HG03520 (cell line): ENCODE data around the gene CAND2.
A peak's percentile ranks its signal among the peaks of the same experiment; 100 is the strongest.

Experiments used
- ATAC-seq: cut with Tn5 transposase; IDR thresholded peaks from one replicate; pipeline ENCODE4 v1.9.1; 2021; ENCODE audit warnings: mild to moderate bottlenecking, moderate library complexity; ENCODE audit not compliant: unreplicated experiment

CAND2 gene

DNA sequence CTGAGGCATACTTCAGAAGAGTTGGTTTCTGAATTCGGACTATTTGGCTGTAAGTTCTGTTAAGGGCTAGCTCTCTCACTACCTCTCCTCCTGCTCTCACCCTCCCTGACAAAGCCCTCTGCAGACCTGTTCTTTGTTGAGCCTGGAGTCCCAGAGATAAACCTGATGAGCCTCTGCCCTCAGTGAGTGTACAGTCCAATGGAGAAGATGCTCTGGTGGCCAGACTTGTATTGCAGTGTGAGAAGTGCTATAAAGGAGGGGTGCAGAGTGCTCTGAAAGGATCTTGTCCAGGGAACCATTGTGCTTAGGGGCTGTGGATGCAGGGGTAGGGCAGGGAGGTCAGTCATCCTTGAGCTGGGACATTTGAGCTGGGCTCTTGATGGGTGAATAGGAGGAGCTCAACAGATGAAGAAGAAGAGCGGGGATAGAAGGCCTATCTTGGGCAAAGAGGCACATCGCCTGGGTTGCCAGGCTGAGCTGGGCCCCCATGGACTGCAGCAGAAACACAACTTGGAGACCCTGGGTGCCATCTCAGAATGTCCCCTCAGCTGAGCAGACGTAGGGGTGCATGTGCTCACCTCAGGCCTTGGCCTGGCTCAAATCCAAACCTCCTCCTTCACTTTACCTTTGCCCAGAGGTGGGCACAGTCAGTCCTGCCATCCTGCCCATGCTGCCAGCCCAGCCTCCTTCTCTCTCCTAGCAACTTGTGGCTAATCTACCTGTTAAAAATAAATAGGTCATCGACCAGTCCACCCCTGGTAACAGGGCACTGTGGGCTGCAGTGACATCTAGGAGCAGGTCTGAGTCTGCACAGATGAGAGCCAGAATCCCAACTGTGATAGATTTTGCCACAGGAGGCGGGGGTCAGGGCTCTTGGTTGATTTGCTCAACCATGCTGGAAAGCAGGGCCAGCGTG, 3.3 kb downstream of the CAND2 start:
- no peak for ATAC-seq

DNA sequence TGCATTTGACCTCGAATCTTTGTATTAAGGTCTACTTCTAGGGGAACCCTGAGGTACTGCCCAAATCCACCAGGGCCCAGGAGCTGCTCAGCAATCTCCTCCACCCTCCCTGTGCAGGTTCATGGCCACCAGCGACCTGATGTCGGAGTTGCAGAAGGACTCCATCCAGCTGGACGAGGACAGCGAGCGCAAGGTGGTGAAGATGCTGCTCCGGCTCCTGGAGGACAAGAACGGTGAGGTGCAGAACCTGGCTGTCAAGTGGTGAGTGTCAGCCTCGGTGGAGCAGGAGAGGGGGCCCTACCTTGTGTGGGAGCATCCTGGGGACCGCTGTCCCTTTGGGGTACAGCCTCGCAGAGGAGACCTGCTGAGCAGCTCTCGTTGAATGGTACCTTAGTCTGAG, 6.9 kb downstream of the CAND2 start:
- no peak for ATAC-seq

DNA sequence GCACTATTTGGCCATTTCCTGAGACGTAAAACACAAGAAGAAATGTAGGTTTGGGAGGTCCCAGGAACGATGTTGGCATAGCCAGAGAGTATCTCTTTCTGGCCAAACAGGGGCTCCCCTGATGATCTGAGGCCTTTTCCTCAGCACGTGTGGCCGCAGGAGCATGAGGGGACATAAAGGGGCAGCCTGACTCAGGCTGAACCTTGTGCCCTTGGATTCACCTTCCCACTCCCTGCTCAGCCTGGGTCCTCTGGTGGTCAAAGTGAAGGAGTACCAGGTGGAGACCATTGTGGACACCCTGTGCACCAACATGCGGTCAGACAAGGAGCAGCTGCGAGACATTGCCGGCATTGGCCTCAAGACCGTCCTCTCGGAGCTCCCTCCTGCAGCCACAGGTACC, 10.6 kb downstream of the CAND2 start:
- ATAC-seq = no peak

DNA sequence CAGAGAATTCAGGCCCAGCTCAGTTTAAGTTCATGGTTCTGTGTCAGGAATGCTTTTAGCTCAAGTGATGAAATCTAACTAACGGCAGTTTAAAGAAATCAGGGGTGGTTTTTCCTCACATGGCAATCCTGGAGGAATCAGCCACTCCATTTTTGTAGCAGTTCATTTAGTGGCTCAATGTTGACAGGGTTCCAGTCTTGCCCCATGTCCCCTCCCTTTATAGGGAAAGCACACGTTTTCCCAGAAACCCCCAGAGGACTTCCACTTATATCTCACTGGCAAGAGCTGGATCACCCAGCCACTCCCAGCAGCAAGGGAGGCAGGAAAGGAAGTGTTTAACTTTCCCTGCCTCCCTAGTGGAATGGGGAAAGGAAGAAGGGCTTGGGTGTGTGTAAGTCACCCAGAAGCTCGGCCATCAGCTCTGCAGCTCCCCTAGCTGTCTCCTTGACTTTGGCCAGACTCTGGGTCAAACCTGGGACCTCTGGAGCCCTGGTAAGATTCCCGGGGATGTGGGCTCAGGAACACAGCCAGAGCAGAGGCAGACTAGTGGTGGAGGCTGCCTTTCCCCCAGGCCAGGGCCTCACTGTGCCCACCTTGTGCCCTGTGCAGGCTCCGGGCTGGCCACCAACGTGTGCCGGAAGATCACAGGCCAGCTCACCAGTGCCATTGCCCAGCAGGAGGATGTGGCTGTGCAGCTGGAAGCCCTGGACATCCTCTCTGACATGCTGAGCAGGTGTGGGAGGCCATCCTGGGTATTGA, 11.3 kb downstream of the CAND2 start:
- no peak for ATAC-seq

DNA sequence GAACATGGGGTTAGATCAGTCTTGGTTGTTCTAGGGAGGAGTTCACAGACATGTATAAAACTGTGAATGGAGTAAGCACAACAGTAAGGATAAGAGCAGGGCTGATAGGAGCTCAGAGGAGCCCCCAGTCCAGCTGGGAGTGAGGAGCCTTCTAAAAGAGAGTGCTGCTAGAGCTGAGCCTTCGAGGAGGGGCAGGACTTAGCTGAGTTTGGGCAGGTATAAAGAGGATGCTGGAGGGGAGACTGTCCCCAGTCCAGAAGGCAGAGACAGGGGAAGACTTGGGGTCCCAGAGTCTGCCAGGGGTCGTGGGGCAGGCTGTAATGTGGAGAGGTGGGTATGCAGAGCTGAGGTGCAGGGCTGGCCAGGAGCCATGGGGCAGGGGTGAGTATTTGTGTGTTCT, 12.1 kb downstream of the CAND2 start:
- ATAC-seq = no peak

DNA sequence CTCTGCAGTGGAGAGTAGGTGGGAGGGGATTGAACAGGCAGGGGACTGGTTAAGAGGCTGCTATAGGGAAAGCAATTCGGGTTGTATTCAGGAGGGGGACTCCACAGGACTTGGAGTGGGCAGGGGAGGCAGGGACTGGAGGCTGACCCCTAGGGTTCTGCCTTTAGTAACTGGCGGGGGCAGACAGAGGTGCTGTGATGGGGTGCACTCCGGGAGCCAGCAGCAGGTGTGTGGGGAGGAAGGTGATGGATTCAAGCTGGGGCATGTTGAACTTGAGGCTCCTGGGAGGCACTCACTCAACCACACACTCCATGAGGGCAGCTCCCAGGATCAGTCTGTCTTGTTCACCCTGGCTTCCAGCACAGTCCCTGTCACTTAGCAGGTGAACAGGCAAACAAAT, 12.5 kb downstream of the CAND2 start:
- ATAC-seq = no peak

DNA sequence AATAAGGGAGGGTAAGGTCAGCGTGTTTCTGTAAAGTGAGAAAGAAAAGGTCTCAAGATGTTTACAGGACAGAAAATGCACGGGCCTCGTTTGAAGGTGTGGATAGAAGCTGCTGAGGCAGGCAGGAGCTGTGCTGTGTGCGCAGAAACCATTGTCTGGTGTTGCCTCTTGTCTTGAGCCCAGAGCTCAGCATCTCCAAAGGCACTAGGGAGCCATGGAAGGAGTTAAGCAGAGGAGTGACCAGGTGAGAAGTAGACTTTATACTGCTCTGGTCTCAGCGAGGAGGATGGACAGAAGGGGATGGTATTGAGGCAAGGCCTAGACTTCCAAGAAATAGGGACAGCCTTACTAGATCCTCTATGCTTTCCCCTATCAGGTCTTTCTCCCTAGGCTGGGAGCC, 13.0 kb downstream of the CAND2 start:
- no peak for ATAC-seq

DNA sequence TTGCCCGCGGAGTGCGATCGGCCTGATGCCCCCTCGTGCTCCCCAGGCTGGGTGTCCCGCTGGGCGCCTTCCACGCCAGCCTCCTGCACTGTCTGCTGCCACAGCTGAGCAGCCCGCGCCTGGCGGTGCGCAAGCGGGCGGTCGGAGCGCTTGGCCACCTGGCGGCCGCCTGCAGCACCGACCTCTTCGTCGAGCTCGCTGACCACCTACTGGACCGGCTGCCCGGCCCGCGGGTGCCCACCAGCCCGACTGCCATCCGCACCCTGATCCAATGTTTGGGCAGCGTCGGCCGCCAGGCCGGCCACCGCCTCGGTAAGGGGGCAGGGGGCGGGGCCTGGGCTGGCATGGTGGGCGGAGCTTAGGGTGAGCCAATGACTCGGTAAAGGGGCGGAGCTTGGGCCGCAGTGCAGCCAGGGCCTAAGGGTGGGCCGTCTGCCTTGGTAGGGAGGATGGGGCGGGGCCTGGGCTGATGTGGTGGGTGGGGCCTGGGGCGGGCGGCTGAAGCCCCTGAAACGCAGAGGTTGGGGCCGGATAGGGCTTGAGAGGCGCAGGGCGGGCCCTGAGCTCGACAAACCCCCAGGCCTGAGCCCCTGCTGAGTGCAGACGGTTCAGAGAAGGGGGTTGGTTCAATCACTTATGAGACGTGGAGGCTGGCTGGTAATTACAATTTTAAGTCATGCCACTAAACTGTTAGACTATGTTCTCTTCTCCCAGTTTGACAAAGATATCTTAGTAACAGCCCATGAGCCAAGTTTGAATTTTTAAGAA, 13.7 kb downstream of the CAND2 start:
- peak; percentile 92 for ATAC-seq

DNA sequence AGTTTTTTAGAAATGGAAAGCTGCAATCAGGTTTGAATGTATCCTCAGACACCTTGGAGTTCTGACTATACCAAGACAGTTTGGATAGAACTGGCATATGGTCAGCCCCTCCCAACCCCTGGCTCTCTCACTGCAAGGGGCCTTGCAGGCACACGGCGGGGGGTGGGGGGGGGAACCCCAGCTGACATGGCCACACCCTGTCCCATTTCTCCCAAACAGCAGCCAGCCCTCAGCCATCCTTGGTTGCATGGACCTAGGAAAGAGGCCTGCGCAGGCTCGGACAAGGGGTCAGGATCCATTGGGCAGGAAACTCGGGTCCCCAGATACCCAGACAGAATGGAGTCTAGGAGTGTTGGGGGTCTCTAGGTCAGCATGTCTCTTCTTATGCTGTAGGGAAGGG, 14.5 kb downstream of the CAND2 start:
- no peak for ATAC-seq

DNA sequence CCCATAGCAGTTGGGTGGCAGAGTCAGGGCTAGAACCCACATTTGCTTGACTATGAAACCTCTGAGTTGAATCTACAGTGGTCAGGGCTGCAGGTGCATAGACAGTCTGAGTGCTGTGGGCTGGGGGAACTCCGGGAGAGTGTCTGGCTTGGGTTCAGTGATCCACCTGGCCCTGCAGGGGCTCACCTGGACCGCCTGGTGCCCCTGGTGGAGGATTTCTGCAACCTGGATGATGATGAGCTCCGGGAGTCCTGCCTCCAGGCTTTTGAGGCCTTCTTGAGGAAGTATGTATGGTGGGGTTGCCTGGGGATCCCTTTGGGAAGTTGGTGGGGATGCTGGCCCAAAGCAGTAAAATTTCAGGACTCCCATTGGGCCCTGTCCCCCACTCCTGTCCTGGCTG, 16.3 kb downstream of the CAND2 start:
- ATAC-seq = no peak

DNA sequence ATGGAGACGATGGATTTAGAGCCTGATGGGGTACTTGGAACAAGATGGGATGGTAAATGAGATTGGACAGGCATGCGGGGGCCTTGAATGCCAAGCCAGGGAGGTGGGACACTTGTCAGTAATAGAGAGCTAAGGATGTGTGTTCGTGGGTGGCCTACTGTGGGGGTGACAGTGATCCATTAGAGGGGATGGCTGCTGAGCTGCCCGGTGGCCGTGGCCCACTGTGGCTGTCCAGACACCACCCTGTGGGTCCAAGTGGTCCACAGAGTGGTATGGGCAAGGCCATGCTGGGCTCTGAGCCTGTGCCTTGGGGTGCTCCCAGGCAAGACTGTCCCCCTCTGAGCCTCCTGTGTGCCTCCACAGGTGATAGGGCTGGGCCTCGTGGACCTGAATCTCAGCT, 17.5 kb downstream of the CAND2 start:
- ATAC-seq = no peak

DNA sequence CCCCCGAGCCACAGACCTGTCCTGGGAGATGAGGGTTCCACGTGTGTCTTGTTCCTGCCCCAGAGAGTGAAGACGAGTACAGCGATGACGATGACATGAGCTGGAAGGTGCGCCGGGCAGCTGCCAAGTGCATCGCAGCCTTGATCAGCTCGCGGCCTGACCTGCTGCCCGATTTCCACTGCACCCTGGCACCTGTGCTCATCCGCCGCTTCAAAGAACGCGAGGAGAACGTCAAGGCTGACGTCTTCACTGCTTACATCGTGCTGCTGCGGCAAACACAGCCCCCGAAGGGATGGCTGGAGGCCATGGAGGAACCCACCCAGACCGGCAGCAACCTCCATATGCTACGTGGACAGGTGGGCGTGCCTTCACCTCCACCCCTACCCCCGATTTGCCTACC, 18.6 kb downstream of the CAND2 start:
- no peak for ATAC-seq

DNA sequence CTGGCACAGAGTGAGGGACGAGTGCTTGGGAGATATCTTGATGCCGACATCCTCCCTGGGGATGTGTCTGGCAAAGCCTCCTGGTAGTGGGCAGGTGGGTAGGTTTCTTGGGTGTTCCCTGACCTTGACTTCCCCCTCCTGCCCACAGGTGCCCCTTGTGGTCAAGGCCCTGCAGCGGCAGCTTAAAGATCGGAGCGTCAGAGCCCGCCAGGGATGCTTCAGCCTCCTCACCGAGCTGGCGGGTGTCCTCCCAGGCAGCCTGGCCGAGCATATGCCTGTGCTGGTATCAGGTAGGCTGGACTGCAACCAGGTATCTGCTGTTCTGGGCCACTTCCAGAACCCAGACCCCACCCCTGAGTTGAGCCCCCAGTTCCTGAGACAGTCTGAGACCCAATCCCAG, 19.2 kb downstream of the CAND2 start:
- no peak for ATAC-seq

DNA sequence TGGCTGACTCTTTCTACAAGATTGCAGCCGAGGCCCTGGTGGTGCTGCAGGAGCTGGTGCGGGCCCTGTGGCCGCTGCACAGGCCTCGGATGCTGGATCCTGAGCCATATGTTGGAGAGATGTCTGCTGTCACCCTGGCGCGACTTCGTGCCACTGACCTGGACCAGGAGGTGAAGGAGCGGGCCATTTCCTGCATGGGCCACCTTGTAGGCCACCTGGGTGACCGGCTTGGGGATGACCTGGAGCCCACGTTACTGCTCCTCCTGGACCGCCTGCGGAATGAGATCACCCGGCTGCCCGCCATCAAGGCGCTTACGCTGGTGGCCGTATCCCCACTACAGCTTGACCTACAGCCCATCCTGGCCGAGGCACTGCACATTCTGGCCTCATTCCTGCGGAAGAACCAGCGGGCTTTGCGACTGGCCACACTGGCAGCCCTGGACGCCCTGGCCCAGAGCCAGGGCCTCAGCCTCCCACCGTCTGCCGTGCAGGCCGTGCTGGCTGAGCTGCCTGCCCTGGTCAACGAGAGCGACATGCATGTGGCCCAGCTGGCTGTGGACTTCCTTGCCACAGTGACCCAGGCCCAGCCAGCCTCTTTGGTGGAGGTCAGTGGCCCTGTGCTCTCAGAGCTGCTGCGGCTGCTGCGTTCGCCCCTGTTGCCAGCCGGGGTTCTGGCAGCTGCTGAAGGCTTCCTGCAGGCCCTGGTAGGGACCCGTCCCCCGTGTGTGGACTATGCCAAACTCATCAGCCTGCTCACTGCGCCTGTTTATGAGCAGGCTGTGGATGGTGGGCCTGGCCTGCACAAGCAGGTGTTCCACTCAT, 20.3 kb downstream of the CAND2 start:
- ATAC-seq = no peak

DNA sequence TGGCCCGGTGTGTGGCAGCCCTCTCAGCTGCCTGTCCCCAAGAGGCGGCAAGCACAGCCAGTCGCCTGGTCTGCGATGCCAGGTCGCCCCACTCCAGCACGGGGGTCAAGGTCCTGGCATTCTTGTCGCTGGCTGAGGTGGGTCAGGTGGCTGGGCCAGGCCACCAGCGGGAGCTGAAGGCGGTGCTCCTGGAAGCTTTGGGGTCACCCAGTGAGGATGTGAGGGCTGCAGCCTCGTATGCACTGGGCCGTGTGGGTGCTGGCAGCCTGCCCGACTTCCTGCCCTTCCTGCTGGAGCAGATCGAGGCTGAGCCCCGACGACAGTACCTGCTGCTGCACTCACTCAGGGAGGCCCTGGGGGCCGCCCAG, 20.8 kb downstream of the CAND2 start:
- ATAC-seq = no peak

DNA sequence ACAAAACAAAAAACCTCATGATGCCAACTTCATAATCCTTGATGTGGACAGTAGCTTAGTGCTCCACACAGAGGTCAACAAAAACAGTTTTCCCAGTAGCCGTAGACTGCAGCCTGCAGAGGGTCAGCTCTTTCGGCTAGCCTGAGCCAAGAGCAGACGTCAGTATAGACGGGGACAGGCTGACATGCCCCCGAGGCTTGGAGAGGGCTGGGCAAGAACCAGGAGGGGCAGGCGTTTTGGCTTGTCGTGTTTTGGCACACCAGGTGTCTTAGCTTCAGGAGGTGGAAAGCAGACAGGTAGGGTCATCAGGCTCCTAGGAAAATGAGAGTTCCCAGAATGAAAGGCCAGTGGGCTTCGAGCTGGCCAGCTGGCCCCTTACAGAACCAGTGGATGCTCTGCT, 21.8 kb downstream of the CAND2 start:
- ATAC-seq = no peak

DNA sequence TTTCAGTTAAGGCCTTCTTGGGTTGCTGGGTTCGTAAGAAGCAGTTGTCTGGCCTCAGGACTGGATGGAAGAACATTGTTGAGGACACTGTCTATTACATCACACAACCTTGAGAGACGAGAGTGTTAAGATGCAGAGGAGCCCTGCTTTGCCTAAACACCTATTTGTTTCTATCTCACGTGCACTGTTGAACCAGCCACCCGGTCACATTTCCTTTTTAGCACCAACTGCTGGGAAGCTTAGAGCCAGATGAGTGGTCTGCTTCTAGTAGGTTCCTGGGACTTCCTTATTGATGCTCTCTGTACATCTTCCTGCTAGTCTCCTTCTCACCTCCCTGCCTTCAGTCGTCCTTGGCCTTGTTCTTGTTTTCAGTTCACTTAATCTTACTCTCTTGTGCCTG, 22.3 kb downstream of the CAND2 start:
- no peak for ATAC-seq

DNA sequence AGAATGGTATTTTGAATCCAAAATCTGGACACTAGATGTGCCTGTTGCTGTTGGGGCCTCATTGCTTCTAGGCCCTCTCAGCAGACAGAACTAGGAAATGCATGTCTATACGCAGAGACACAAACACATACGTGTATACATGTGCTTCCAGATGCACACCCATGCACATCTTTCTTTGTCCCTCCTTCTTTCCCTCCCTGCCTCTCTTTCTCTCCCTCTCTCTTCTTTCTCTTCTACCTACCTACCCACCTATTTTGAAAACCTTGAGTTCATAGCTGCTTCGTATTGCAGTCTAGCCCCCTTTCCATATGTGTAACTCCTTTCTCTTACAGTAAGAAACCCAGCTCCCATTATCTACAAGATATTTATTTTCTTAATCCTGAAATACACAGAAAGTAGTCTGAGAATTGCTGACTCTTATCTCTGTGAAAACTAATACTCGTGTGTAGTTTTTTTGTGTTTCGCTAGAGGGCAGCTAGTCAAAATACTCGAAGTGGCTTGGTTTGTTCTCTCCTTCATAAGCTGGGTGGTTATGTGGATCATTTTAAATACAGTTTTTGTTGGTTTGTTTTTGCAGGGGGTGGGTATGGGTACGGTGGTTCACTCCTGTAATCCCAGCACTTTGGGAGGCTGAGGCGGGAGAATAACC, 26.4 kb downstream of the CAND2 start:
- ATAC-seq = no peak

DNA sequence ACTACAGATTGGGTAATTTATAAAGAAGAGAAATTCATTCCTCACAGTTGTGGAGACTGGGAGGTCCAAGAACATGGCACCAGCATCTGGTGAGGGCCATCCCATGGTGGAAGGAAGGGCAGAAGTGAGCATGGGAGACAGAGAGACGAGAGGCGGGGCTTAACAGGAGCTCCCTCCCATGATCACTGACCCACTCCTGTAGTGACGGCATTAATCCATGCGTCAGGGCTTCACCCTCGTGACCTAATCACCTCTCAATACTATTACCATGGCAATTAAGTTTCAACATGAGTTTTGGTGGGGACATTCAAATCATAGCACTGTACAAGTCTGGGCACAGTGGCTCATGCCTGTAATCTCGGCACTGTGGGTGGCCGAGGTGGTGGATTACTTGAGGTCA, 27.8 kb downstream of the CAND2 start:
- ATAC-seq = no peak

DNA sequence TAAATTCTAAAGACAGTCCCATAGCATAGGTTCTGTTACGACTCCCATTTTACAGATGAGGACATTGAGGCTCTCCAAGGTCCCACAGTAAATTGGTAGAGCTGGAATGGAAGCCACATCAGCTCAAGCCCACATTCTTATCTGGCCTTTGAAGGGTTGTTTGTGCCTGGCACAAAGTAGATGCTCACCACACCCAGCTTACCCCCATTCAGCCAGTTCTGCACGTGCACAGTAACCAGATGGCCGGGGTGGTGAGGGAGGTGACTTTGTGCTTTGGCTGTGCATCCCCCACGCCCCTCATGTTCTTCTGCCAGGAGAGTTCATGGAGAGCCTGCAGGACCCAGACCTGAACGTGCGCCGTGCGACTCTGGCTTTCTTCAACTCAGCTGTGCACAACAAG, 28.7 kb downstream of the CAND2 start:
- no peak for ATAC-seq
